ENCODE data around the gene PSORS1C1.

PSORS1C1 gene

DNA sequence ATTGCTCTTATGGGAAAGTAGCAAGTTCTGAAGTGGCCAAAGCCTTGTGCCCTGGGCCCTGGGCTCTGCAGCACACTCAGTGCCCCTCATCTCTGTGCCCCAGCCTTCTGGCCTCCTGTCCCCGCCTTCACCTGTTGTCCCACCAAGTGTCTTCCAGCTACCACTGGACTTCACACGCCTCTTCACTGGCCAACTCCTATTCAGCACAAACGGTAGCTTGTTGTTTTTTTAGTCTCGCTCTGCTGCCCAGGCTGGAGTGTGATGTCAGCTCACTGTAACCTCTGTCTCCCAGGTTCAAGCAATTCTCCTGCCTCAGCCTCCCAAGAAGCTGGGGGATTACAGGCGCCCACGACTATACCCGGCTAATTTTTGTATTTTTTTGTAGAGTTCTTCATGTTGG is 38.2 kb downstream of the PSORS1C1 start:
- DNase-seq (ENCODE audit: low read depth), result no peak
- no peak for TF ChIP-seq POLR2A (IDR thresholded peaks at IDR 0.05; ENCODE audit: extremely low read depth, insufficient read length)
- TF ChIP-seq, protein P1, sequence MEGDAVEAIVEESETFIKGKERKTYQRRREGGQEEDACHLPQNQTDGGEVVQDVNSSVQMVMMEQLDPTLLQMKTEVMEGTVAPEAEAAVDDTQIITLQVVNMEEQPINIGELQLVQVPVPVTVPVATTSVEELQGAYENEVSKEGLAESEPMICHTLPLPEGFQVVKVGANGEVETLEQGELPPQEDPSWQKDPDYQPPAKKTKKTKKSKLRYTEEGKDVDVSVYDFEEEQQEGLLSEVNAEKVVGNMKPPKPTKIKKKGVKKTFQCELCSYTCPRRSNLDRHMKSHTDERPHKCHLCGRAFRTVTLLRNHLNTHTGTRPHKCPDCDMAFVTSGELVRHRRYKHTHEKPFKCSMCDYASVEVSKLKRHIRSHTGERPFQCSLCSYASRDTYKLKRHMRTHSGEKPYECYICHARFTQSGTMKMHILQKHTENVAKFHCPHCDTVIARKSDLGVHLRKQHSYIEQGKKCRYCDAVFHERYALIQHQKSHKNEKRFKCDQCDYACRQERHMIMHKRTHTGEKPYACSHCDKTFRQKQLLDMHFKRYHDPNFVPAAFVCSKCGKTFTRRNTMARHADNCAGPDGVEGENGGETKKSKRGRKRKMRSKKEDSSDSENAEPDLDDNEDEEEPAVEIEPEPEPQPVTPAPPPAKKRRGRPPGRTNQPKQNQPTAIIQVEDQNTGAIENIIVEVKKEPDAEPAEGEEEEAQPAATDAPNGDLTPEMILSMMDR (IDR thresholded peaks at IDR 0.05; ENCODE audit: low read depth, low read length), result no peak
- TF ChIP-seq MYC (IDR thresholded peaks at IDR 0.05; ENCODE audit: low read depth, low read length), result no peak
- TF ChIP-seq, protein P2, sequence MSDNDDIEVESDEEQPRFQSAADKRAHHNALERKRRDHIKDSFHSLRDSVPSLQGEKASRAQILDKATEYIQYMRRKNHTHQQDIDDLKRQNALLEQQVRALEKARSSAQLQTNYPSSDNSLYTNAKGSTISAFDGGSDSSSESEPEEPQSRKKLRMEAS (IDR thresholded peaks at IDR 0.05; ENCODE audit: low read depth, low read length), result no peak
- no peak overlapping the region for H3K4me3 ChIP-seq (ENCODE audit: low read depth, low read length)

DNA sequence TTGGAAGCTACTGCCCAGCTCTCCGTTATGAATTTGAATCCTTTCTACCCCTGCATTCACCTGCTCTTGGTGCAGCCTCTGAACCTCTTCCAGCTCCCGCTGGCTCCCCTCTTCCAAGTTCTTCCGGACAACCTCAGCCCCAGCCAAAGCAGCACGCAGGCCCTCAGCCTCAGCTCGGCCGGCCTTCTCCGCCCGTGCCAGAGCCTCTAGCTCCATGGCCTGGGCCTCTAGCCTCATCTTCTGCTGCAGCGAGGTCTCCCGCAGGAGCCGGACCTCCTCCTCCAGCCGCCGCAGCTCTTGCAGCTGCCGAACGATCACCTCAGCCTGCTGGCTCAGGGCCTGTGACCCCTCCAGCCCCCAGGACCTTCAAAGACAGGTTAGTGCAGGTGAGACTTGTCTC is 39.8 kb downstream of the PSORS1C1 start:
- H3K4me3 ChIP-seq (ENCODE audit: low read depth, low read length), result no peak overlapping the region
- TF ChIP-seq, protein P2 (IDR thresholded peaks at IDR 0.05; ENCODE audit: low read depth, low read length), result no peak
- TF ChIP-seq, protein P1 (IDR thresholded peaks at IDR 0.05; ENCODE audit: low read depth, low read length), result no peak
- TF ChIP-seq MYC (IDR thresholded peaks at IDR 0.05; ENCODE audit: low read depth, low read length), result no peak
- no peak for TF ChIP-seq POLR2A (IDR thresholded peaks at IDR 0.05; ENCODE audit: extremely low read depth, insufficient read length)
- DNase-seq (ENCODE audit: low read depth), result no peak

DNA sequence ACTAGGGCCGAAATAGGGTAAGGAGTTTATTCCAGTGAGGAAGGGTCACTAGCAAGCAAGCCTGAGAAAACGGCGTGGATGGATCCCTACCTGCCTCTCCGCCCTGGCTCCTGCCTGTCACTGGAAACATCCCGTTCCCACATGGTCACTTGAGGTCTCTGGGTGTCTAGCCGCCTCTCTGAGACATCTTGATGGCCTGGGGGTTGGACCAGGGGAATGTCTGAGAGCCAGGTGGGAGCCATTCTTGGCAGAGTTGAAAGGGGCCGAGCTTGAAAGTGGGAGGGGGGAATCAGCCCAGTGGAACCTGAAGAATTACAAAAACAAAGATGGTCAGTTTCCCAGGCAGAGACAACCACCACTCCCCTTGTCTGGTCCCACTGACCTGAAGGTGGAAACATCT is 42.0 kb downstream of the PSORS1C1 start:
- DNase-seq (ENCODE audit: low read depth), result no peak
- H3K4me3 ChIP-seq (ENCODE audit: low read depth, low read length), result no peak overlapping the region
- TF ChIP-seq POLR2A (IDR thresholded peaks at IDR 0.05; ENCODE audit: extremely low read depth, insufficient read length) (no peak), MYC (IDR thresholded peaks at IDR 0.05; ENCODE audit: low read depth, low read length) (no peak)
- TF ChIP-seq, protein P2 (IDR thresholded peaks at IDR 0.05; ENCODE audit: low read depth, low read length), result no peak
- TF ChIP-seq, protein P1 (IDR thresholded peaks at IDR 0.05; ENCODE audit: low read depth, low read length), result no peak

DNA sequence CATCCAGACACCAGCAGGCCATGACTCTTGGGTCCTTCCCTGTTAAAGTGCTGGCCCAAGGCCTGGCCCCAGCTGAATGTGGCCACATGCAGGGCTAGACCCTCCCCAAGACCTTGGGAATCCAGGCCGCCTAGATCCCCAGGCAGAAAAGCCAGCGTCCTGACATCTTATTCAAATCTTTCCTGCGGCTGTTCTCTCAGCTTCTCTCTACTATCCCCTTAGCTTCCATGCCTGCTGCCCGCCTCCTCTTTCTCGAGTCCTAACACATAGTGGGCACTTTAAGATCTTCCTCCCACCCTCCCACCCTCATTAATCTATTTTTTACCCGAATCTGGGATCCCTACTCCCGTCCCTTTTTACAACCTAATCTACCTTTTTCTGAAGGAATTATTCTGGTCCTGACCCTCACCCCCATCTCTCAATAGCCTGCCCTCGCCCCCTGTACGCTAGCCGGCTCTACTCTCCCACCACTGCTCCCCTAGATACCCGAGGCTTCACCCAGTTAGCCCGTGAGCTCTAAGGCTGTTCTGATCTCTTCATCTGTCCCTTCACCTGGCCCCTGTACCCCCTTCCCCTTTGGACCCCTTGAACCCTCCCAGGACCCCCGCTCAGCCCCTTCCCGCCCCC is 43.0 kb downstream of the PSORS1C1 start, which contains the start of gene CCHCR1:
CCHCR1 (minus strand) TSS at position 290 of the 627 bp plus-strand sequence; CDS start at position 88, 202 bp downstream.
- no peak for DNase-seq (ENCODE audit: low read depth)
- no peak for TF ChIP-seq POLR2A (IDR thresholded peaks at IDR 0.05; ENCODE audit: extremely low read depth, insufficient read length)
- no peak for TF ChIP-seq MYC (IDR thresholded peaks at IDR 0.05; ENCODE audit: low read depth, low read length)
- TF ChIP-seq, protein P2 (IDR thresholded peaks at IDR 0.05; ENCODE audit: low read depth, low read length), result no peak
- TF ChIP-seq, protein P1 (IDR thresholded peaks at IDR 0.05; ENCODE audit: low read depth, low read length), result no peak
- peak within 1 kb of the TSS; percentile 93 for H3K4me3 ChIP-seq (ENCODE audit: low read depth, low read length)

DNA sequence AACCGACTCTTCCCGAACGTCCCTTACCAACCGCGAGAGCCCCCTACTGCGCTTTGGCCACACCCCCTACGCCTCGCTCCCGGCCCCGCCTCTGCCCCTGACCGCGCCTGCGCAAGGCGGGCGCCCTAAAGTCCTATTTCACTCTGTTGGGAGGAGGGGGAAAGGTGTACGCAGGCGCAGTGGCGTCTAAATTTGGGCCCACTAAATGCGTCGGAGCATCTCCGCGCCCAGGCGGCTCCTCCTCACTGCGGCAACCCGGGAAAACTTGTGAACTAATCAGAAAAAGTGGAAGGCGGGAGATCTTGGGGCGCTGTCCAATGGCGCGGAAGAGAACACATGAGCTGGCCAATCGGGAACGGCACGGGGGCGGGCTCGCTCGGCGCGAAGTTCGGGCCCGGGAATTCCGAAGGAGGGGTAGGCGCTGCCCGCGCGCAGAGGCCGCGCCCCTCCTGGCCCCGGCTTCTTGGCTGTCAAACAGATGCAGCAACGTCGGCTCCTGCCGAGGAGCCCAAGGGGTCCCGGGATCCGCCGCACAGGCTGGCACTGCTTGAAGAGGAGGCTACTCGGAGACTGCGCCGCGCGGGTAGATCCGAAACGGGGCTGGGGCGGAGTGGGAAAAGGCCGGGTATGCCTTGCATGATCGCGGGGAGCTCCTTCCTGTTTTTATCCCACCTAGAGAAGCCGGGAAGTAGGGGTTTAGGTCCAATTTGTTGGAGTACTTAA is 43.7 kb downstream of the PSORS1C1 start, which contains the start of gene TCF19:
TCF19 (plus strand) TSS at position 450 of the 723 bp plus-strand sequence. CDS start 881 bp downstream, outside the sequence.
- TF ChIP-seq POLR2A (IDR thresholded peaks at IDR 0.05; ENCODE audit: extremely low read depth, insufficient read length) (peak; percentile 28), MYC (IDR thresholded peaks at IDR 0.05; ENCODE audit: low read depth, low read length) (no peak)
- TF ChIP-seq, protein P1 (IDR thresholded peaks at IDR 0.05; ENCODE audit: low read depth, low read length), result no peak
- TF ChIP-seq, protein P2 (IDR thresholded peaks at IDR 0.05; ENCODE audit: low read depth, low read length), result no peak
- peak within 1 kb of the TSS; percentile 93 for H3K4me3 ChIP-seq (ENCODE audit: low read depth, low read length)
- DNase-seq (ENCODE audit: low read depth), result peak; percentile 99
